PC-9 (cell line): ENCODE results near the gene YIF1B.

Experiments
- CTCF ChIP-seq: fragments of 200-600 bp; sonication (generic); conservative IDR thresholded peaks from 2 replicates; pipeline ENCODE4 v1.6.1; 2017; ENCODE audit warnings: mixed run types, antibody characterized with exemption, mild to moderate bottlenecking, moderate library complexity
- EZH2 ChIP-seq: fragments of 200-600 bp; sonication (generic); IDR thresholded peaks from 2 replicates; pipeline ENCODE4 v1.8.0; 2017; ENCODE audit warnings: antibody characterized with exemption, low read depth

GRCh38 chr19:38323291-38323690 is 7.5 kb upstream of the YIF1B start:
- TF ChIP-seq CTCF: no peak
- no peak for TF ChIP-seq EZH2
